Osteoblast (primary cell): ENCODE results near the gene KCNJ14. TPM values are rescaled to one million over a fixed set of nuclear protein-coding genes. Genes with fewer than 3 reads are reported as not detected.
A peak's percentile ranks its signal among the peaks of the same experiment; 100 is the strongest.

ENCODE experiments used
- DNase-seq: peaks from one replicate; pipeline ENCODE4 v3.0.0; 2011; ENCODE audit warnings: low spot score, mixed read lengths; ENCODE audit not compliant: insufficient read length; ENCODE audit errors: missing footprints
- H2AFZ ChIP-seq: 2 replicates; pipeline ENCODE4 v1.6.0; 2011; ENCODE audit warnings: mild to moderate bottlenecking, low read length
- H3K27ac ChIP-seq: 2 replicates; pipeline ENCODE4 v1.5.1; 2011; ENCODE audit warnings: mild to moderate bottlenecking, low read depth, low read length, moderate library complexity
- H3K27me3 ChIP-seq: 2 replicates; pipeline ENCODE4 v1.6.0; 2012; ENCODE audit warnings: mild to moderate bottlenecking, control low read depth, inconsistent platforms, low read length, moderate library complexity; ENCODE audit not compliant: insufficient read depth
- H3K36me3 ChIP-seq: 2 replicates; pipeline ENCODE4 v1.5.1; 2011; ENCODE audit warnings: mild to moderate bottlenecking, low read length, control low read depth, moderate library complexity; ENCODE audit not compliant: insufficient read depth
- H3K4me1 ChIP-seq: 2 replicates; pipeline ENCODE4 v1.5.1; 2011; ENCODE audit warnings: mild to moderate bottlenecking, low read length, control low read depth, moderate library complexity; ENCODE audit not compliant: insufficient read depth
- H3K4me2 ChIP-seq: 2 replicates; pipeline ENCODE4 v1.6.0; 2011; ENCODE audit warnings: mild to moderate bottlenecking, low read length; ENCODE audit not compliant: insufficient read depth
- H3K4me3 ChIP-seq: fragments of 200-600 bp; sonication (generic); 3 replicates; pipeline ENCODE4 v1.5.1; 2012; ENCODE audit warnings: mild to moderate bottlenecking, low read length, inconsistent platforms; ENCODE audit not compliant: insufficient read depth
- H3K79me2 ChIP-seq: 2 replicates; pipeline ENCODE4 v1.6.0; 2012; ENCODE audit warnings: mild to moderate bottlenecking, low read length, control low read depth, inconsistent platforms; ENCODE audit not compliant: insufficient read depth
- H3K9me3 ChIP-seq: 2 replicates; pipeline ENCODE4 v1.5.1; 2011; ENCODE audit warnings: low read depth, low read length, control low read depth
- H4K20me1 ChIP-seq: 2 replicates; pipeline ENCODE4 v1.6.0; 2012; ENCODE audit warnings: mild to moderate bottlenecking, low read length, control low read depth; ENCODE audit not compliant: insufficient read depth
- CTCF ChIP-seq: IDR thresholded peaks from 2 replicates; pipeline ENCODE4 v1.5.1; 2011; ENCODE audit warnings: mild to moderate bottlenecking, low read depth, low read length, moderate library complexity; ENCODE audit errors: extremely low read depth
- total RNA-seq: library from RNA; depleted of rRNA; stranded (reverse); fragments of >200 nt; gene quantifications from 2 replicates; pipeline ENCODE4 v1.2.3, GENCODE V29; 2012

KCNJ14 gene
- total RNA-seq, 1 donor: 0.72 TPM

- peak overlapping the region; percentile 93 for H3K4me3 ChIP-seq
- H3K4me2 ChIP-seq: peak overlapping the region; percentile 94
- no peak overlapping the region for H2AFZ ChIP-seq
These were observed 11.6 kb upstream of the KCNJ14 start for GRCh38 chr19:48443731-48444128.

GRCh38 chr19:48444129-48444935 is 11.0 kb upstream of the KCNJ14 start:
- H3K79me2 ChIP-seq: peaks cover 27% of the 10 kb centered on the region
- peak overlapping the region; percentile 91 for H2AFZ ChIP-seq
- no peak overlapping the region for H3K27ac ChIP-seq
- TF ChIP-seq CTCF: no peak
- no peaks in the 10 kb centered on the region for H3K9me3 ChIP-seq
- DNase-seq: peak; percentile 90
- peak overlapping the region; percentile 94 for H3K4me2 ChIP-seq
- peaks cover 5% of the 10 kb centered on the region for H3K27me3 ChIP-seq
- H3K4me1 ChIP-seq: peaks cover 18% of the 10 kb centered on the region
- no peaks in the 10 kb centered on the region for H4K20me1 ChIP-seq
- peaks cover 16% of the 10 kb centered on the region for H3K36me3 ChIP-seq
- peak overlapping the region; percentile 93 for H3K4me3 ChIP-seq

More at GRCh38 chr19:48443731-48444128, 11.6 kb upstream of the KCNJ14 start:
- Histone ChIP-seq H3K36me3 (peaks cover 16% of the 10 kb centered on the region), H3K4me1 (peaks cover 18% of the 10 kb centered on the region), H3K27ac (no peak overlapping the region), H3K27me3 (peaks cover 5% of the 10 kb centered on the region), H3K79me2 (peaks cover 26% of the 10 kb centered on the region), H4K20me1 (no peaks in the 10 kb centered on the region), H3K9me3 (no peaks in the 10 kb centered on the region)
- no peak for TF ChIP-seq CTCF
- peak; percentile 77 for DNase-seq

- peaks cover 27% of the 10 kb centered on the region for H3K79me2 ChIP-seq
- H3K9me3 ChIP-seq: no peaks in the 10 kb centered on the region
- H3K4me2 ChIP-seq: peak overlapping the region; percentile 94
- no peak for DNase-seq
- peaks cover 5% of the 10 kb centered on the region for H3K27me3 ChIP-seq
- H2AFZ ChIP-seq: peak overlapping the region; percentile 91
- H3K36me3 ChIP-seq: peaks cover 19% of the 10 kb centered on the region
- no peaks in the 10 kb centered on the region for H4K20me1 ChIP-seq
- H3K4me3 ChIP-seq: peak overlapping the region; percentile 93
- no peak overlapping the region for H3K27ac ChIP-seq
- peaks cover 18% of the 10 kb centered on the region for H3K4me1 ChIP-seq
- no peak for TF ChIP-seq CTCF
These were observed 10.5 kb upstream of the KCNJ14 start for GRCh38 chr19:48444936-48445200.

- H3K4me2 ChIP-seq: peak overlapping the region; percentile 94
These were observed 10.1 kb upstream of the KCNJ14 start for GRCh38 chr19:48445256-48445605.

More at GRCh38 chr19:48445256-48445605, 10.1 kb upstream of the KCNJ14 start:
- Histone ChIP-seq H3K9me3 (no peaks in the 10 kb centered on the region), H3K27ac (peak overlapping the region; percentile 90), H2AFZ (peak overlapping the region; percentile 91), H3K4me3 (peak overlapping the region; percentile 93), H3K4me1 (peaks cover 18% of the 10 kb centered on the region), H3K36me3 (peaks cover 21% of the 10 kb centered on the region), H4K20me1 (no peaks in the 10 kb centered on the region), H3K79me2 (peaks cover 27% of the 10 kb centered on the region), H3K27me3 (peaks cover 5% of the 10 kb centered on the region)
- peak; percentile 100 for DNase-seq
- TF ChIP-seq CTCF: peak; percentile 85
